Gastrocnemius medialis (tissue), 4 donors: ENCODE measurements around the gene FBLL1. TPM values are rescaled to one million over a fixed set of nuclear protein-coding genes. Genes with fewer than 3 reads are reported as not detected.
A peak's percentile ranks its signal among the peaks of the same experiment; 100 is the strongest.

Source experiments
- ATAC-seq, 2 donors: fragments of 150-250 bp; one replicate each; pipeline ENCODE4 v1.9.1; 2016
- DNase-seq, 2 donors: peaks; one replicate each; pipeline ENCODE4 v3.0.0-alpha.2; 2019
- H3K27ac ChIP-seq, 4 donors: fragments of 200-600 bp; sonication (generic); 1 replicate in 1 of 4; 2 replicates in 3 of 4; pipeline ENCODE4 v1.5.1; 2016 to 2018; ENCODE audit warnings: mild to moderate bottlenecking in 2 of 4, moderate library complexity in 1 of 4
- H3K27me3 ChIP-seq, 3 donors: fragments of 200-600 bp; sonication (generic) in 2 of 3; 1 replicate in 1 of 3; 2 replicates in 2 of 3; pipeline versions ENCODE4 v1.5.1 to v1.6.0; 2016 to 2019; ENCODE audit warnings: mild to moderate bottlenecking in 1 of 3, moderate library complexity in 1 of 3
- H3K36me3 ChIP-seq, 2 donors: fragments of 200-600 bp; sonication (generic) in 1 of 2; one replicate each; pipeline ENCODE4 v1.5.1; 2017 to 2018
- H3K4me1 ChIP-seq, 2 donors: fragments of 200-600 bp; sonication (generic) in 1 of 2; one replicate each; pipeline ENCODE4 v1.5.1; 2016 to 2017; ENCODE audit warnings: mild to moderate bottlenecking in 2 of 2
- H3K4me3 ChIP-seq, 4 donors: fragments of 200-600 bp; sonication (generic) in 3 of 4; 1 replicate in 1 of 4; 2 replicates in 3 of 4; pipeline ENCODE4 v1.5.1; 2016 to 2019; ENCODE audit warnings: mild to moderate bottlenecking in 2 of 4
- H3K9me3 ChIP-seq, 3 donors: fragments of 200-600 bp; sonication (generic) in 2 of 3; 1 replicate in 1 of 3; 2 replicates in 2 of 3; pipeline ENCODE4 v1.5.1; 2016 to 2019
- CTCF ChIP-seq, 5 experiments: fragments of 450-650 bp in 3 of 5; fragments of 200-600 bp in 2 of 5; sonication (generic) in 2 of 5; IDR thresholded peaks in 4 of 5; conservative IDR thresholded peaks in 1 of 5; 1 replicate in 4 of 5; 2 replicates in 1 of 5; pipeline ENCODE4 v1.5.1; 2016 to 2019; ENCODE audit warnings: antibody characterized with exemption in 5 of 5, mild to moderate bottlenecking in 3 of 5, moderate library complexity in 3 of 5
- POLR2A ChIP-seq, 2 donors: fragments of 450-650 bp; IDR thresholded peaks; one replicate each; pipeline ENCODE4 v1.6.1; 2017; ENCODE audit warnings: antibody characterized with exemption in 2 of 2, mild to moderate bottlenecking in 2 of 2, moderate library complexity in 2 of 2
- in situ Hi-C, 4 donors: fragments of 200-750 bp; cut with MboI; loops; one replicate each; pipeline versions ENCODE4 v1.15.0 to v1.8.0; 2017; ENCODE audit warnings: low sequenced_read_pairs in 4 of 4
- intact Hi-C: fragments of 100-400 bp; cut with DNase I; formaldehyde crosslinking; loops from one replicate; pipeline ENCODE4 v1.15.1; 2023; ENCODE audit warnings: low total_unique reads
- total RNA-seq, 4 donors: library from RNA; depleted of rRNA; stranded (reverse); fragments of >200 nt; gene quantifications; one replicate each; pipeline versions ENCODE4 v1.1.0 to v1.2.3, GENCODE V29; 2016

The FBLL1 gene
- total RNA-seq, 4 donors from 2014 or later = not detected

- TF ChIP-seq POLR2A (IDR thresholded peaks at IDR 0.05) (no peak), CTCF (IDR thresholded peaks at IDR 0.05 in 4 of 5, conservative IDR thresholded peaks at IDR 0.05 in 1 of 5) (no peak)
- H3K27me3 ChIP-seq = no peaks in the 10 kb centered on the region
- in situ Hi-C loops = no loop called here
- H3K27ac ChIP-seq = no peak overlapping the region
- ATAC-seq (no peak), DNase-seq (no peak)
- H3K4me3 ChIP-seq = no peak overlapping the region
- intact Hi-C loops = no loop called here
- H3K36me3 ChIP-seq = no peaks in the 10 kb centered on the region
- H3K4me1 ChIP-seq = peaks cover 14 to 22% of the 10 kb centered on the region in 2 donors
- H3K9me3 ChIP-seq = no peaks in the 10 kb centered on the region
Observed at GRCh38 chr5:168549554-168549953, 20.4 kb downstream of the FBLL1 start.

- no peak overlapping the region for H3K27ac ChIP-seq
Observed at GRCh38 chr5:168550656-168551055, 21.6 kb downstream of the FBLL1 start.

GRCh38 chr5:168552146-168552545 lies 23.0 kb downstream of the FBLL1 start:
- in situ Hi-C loops = no loop called here
- H3K27ac ChIP-seq = peak overlapping the region in 3 of 4 donors; percentile 41 to 60 (median 57)
- intact Hi-C loops = no loop called here

More at GRCh38 chr5:168550656-168551055, 21.6 kb downstream of the FBLL1 start:
- no peak overlapping the region for H3K4me3 ChIP-seq
- no peak for DNase-seq
- H3K9me3 ChIP-seq = no peaks in the 10 kb centered on the region
- no peaks in the 10 kb centered on the region for H3K27me3 ChIP-seq
- intact Hi-C loops (no loop called here), in situ Hi-C loops (no loop called here)
- no peak for ATAC-seq
- no peak for TF ChIP-seq CTCF (IDR thresholded peaks at IDR 0.05 in 4 of 5, conservative IDR thresholded peaks at IDR 0.05 in 1 of 5)
- TF ChIP-seq POLR2A (IDR thresholded peaks at IDR 0.05) = no peak
- H3K36me3 ChIP-seq = no peaks in the 10 kb centered on the region
- H3K4me1 ChIP-seq = peaks cover 14 to 22% of the 10 kb centered on the region in 2 donors

GRCh38 chr5:168553377-168554130 lies 24.4 kb downstream of the FBLL1 start:
- intact Hi-C loops = no loop called here
- Histone ChIP-seq H3K27ac (no peak overlapping the region), H3K36me3 (peaks cover 0 to 15% of the 10 kb centered on the region in 2 donors), H3K9me3 (no peaks in the 10 kb centered on the region), H3K27me3 (no peaks in the 10 kb centered on the region), H3K4me3 (no peak overlapping the region), H3K4me1 (peaks cover 19 to 30% of the 10 kb centered on the region in 2 donors)
- TF ChIP-seq CTCF (IDR thresholded peaks at IDR 0.05 in 4 of 5, conservative IDR thresholded peaks at IDR 0.05 in 1 of 5) = no peak
- no peak for TF ChIP-seq POLR2A (IDR thresholded peaks at IDR 0.05)
- in situ Hi-C loops = no loop called here
- ATAC-seq = no peak
- DNase-seq = no peak

More at GRCh38 chr5:168552146-168552545, 23.0 kb downstream of the FBLL1 start:
- Histone ChIP-seq H3K9me3 (no peaks in the 10 kb centered on the region), H3K4me3 (no peak overlapping the region), H3K27me3 (no peaks in the 10 kb centered on the region), H3K4me1 (peaks cover 16 to 24% of the 10 kb centered on the region in 2 donors), H3K36me3 (peaks cover 0 to under 1% of the 10 kb centered on the region in 2 donors)
- no peak for DNase-seq
- ATAC-seq = peak; percentile 70 to 77
- no peak for TF ChIP-seq CTCF (IDR thresholded peaks at IDR 0.05 in 4 of 5, conservative IDR thresholded peaks at IDR 0.05 in 1 of 5)
- TF ChIP-seq POLR2A (IDR thresholded peaks at IDR 0.05) = no peak
